ENCODE measurements around the gene DNASE1.
"Not testable (repeated sequence)": the region's sequence is repeated elsewhere in the genome, so short reads cannot be mapped to it uniquely, and the experiment has no call there.

DNASE1 gene

GRCh38 chr16:3655030-3655395, 522 bp downstream of the DNASE1 start:
- Histone ChIP-seq H3K27ac (ENCODE audit: low read length) (no peak overlapping the region), H3K4me3 (ENCODE audit: low read length in 2 of 2) (no peak overlapping the region), H3K27me3 (ENCODE audit: control insufficient read depth in 1 of 2, insufficient read depth in 2 of 2, low read length in 2 of 2) (no peaks in the 10 kb centered on the region), H3K36me3 (ENCODE audit: control insufficient read depth in 2 of 2, insufficient read depth in 2 of 2, low read length in 2 of 2) (peaks cover 23 to 36% of the 10 kb centered on the region in 2 donors), H3K9ac (ENCODE audit: low read length in 2 of 2) (no peak overlapping the region), H3K9me3 (ENCODE audit: control insufficient read depth in 2 of 2, low read length in 2 of 2) (no peaks in the 10 kb centered on the region), H3K4me1 (ENCODE audit: control insufficient read depth, insufficient read depth, low read length) (no peaks in the 10 kb centered on the region)

GRCh38 chr16:3655396-3656159, 1.1 kb downstream of the DNASE1 start:
- H3K4me1 ChIP-seq (ENCODE audit: control insufficient read depth, insufficient read depth, low read length): no peaks in the 10 kb centered on the region
- no peak overlapping the region for H3K9ac ChIP-seq (ENCODE audit: low read length in 2 of 2)
- peaks cover 23 to 41% of the 10 kb centered on the region in 2 donors for H3K36me3 ChIP-seq (ENCODE audit: control insufficient read depth in 2 of 2, insufficient read depth in 2 of 2, low read length in 2 of 2)
- no peak overlapping the region for H3K27ac ChIP-seq (ENCODE audit: low read length)
- H3K27me3 ChIP-seq (ENCODE audit: control insufficient read depth in 1 of 2, insufficient read depth in 2 of 2, low read length in 2 of 2): no peaks in the 10 kb centered on the region
- H3K9me3 ChIP-seq (ENCODE audit: control insufficient read depth in 2 of 2, low read length in 2 of 2): no peaks in the 10 kb centered on the region
- no peak overlapping the region for H3K4me3 ChIP-seq (ENCODE audit: low read length in 2 of 2)

- H3K4me1 ChIP-seq (ENCODE audit: control insufficient read depth, insufficient read depth, low read length); H3K4me3 ChIP-seq (ENCODE audit: low read length in 2 of 2); H3K27ac ChIP-seq (ENCODE audit: low read length); H3K9ac ChIP-seq (ENCODE audit: low read length in 2 of 2); H3K9me3 ChIP-seq (ENCODE audit: control insufficient read depth in 2 of 2, low read length in 2 of 2); H3K27me3 ChIP-seq (ENCODE audit: control insufficient read depth in 1 of 2, insufficient read depth in 2 of 2, low read length in 2 of 2): not testable (repeated sequence)
- H3K36me3 ChIP-seq (ENCODE audit: control insufficient read depth in 2 of 2, insufficient read depth in 2 of 2, low read length in 2 of 2): peaks cover 20 to 41% of the 10 kb centered on the region in 2 donors
Observed at GRCh38 chr16:3656160-3656490, 1.6 kb downstream of the DNASE1 start.

- Histone ChIP-seq H3K27ac (ENCODE audit: low read length) (no peak overlapping the region), H3K9ac (ENCODE audit: low read length in 2 of 2) (no peak overlapping the region), H3K27me3 (ENCODE audit: control insufficient read depth in 1 of 2, insufficient read depth in 2 of 2, low read length in 2 of 2) (no peaks in the 10 kb centered on the region), H3K4me3 (ENCODE audit: low read length in 2 of 2) (no peak overlapping the region), H3K4me1 (ENCODE audit: control insufficient read depth, insufficient read depth, low read length) (no peaks in the 10 kb centered on the region), H3K36me3 (ENCODE audit: control insufficient read depth in 2 of 2, insufficient read depth in 2 of 2, low read length in 2 of 2) (peaks cover 26 to 44% of the 10 kb centered on the region in 2 donors), H3K9me3 (ENCODE audit: control insufficient read depth in 2 of 2, low read length in 2 of 2) (no peaks in the 10 kb centered on the region)
Observed at GRCh38 chr16:3656491-3657468, 2.3 kb downstream of the DNASE1 start.

GRCh38 chr16:3659251-3659650, 4.8 kb downstream of the DNASE1 start:
- no peaks in the 10 kb centered on the region for H3K9me3 ChIP-seq (ENCODE audit: control insufficient read depth in 2 of 2, low read length in 2 of 2)
- peaks cover 28 to 58% of the 10 kb centered on the region in 2 donors for H3K36me3 ChIP-seq (ENCODE audit: control insufficient read depth in 2 of 2, insufficient read depth in 2 of 2, low read length in 2 of 2)
- no peak overlapping the region for H3K27ac ChIP-seq (ENCODE audit: low read length)
- no peaks in the 10 kb centered on the region for H3K27me3 ChIP-seq (ENCODE audit: control insufficient read depth in 1 of 2, insufficient read depth in 2 of 2, low read length in 2 of 2)
- H3K4me3 ChIP-seq (ENCODE audit: low read length in 2 of 2): no peak overlapping the region
- H3K9ac ChIP-seq (ENCODE audit: low read length in 2 of 2): no peak overlapping the region
- H3K4me1 ChIP-seq (ENCODE audit: control insufficient read depth, insufficient read depth, low read length): no peaks in the 10 kb centered on the region

GRCh38 chr16:3661311-3661710, 6.8 kb downstream of the DNASE1 start:
- Histone ChIP-seq H3K9me3 (ENCODE audit: control insufficient read depth in 2 of 2, low read length in 2 of 2) (no peaks in the 10 kb centered on the region), H3K27me3 (ENCODE audit: control insufficient read depth in 1 of 2, insufficient read depth in 2 of 2, low read length in 2 of 2) (no peaks in the 10 kb centered on the region), H3K4me1 (ENCODE audit: control insufficient read depth, insufficient read depth, low read length) (no peaks in the 10 kb centered on the region), H3K36me3 (ENCODE audit: control insufficient read depth in 2 of 2, insufficient read depth in 2 of 2, low read length in 2 of 2) (peaks cover 37 to 64% of the 10 kb centered on the region in 2 donors), H3K27ac (ENCODE audit: low read length) (no peak overlapping the region), H3K9ac (ENCODE audit: low read length in 2 of 2) (no peak overlapping the region), H3K4me3 (ENCODE audit: low read length in 2 of 2) (no peak overlapping the region)

GRCh38 chr16:3661922-3662321, 7.4 kb downstream of the DNASE1 start:
- Histone ChIP-seq H3K9me3 (ENCODE audit: control insufficient read depth in 2 of 2, low read length in 2 of 2) (no peaks in the 10 kb centered on the region), H3K36me3 (ENCODE audit: control insufficient read depth in 2 of 2, insufficient read depth in 2 of 2, low read length in 2 of 2) (peaks cover 34 to 61% of the 10 kb centered on the region in 2 donors), H3K27me3 (ENCODE audit: control insufficient read depth in 1 of 2, insufficient read depth in 2 of 2, low read length in 2 of 2) (no peaks in the 10 kb centered on the region), H3K27ac (ENCODE audit: low read length) (no peak overlapping the region), H3K4me1 (ENCODE audit: control insufficient read depth, insufficient read depth, low read length) (no peaks in the 10 kb centered on the region), H3K9ac (ENCODE audit: low read length in 2 of 2) (no peak overlapping the region), H3K4me3 (ENCODE audit: low read length in 2 of 2) (no peak overlapping the region)

- Histone ChIP-seq H3K27ac (ENCODE audit: low read length) (no peak overlapping the region), H3K9ac (ENCODE audit: low read length in 2 of 2) (no peak overlapping the region), H3K27me3 (ENCODE audit: control insufficient read depth in 1 of 2, insufficient read depth in 2 of 2, low read length in 2 of 2) (no peaks in the 10 kb centered on the region), H3K4me1 (ENCODE audit: control insufficient read depth, insufficient read depth, low read length) (no peaks in the 10 kb centered on the region), H3K36me3 (ENCODE audit: control insufficient read depth in 2 of 2, insufficient read depth in 2 of 2, low read length in 2 of 2) (peaks cover 31 to 55% of the 10 kb centered on the region in 2 donors), H3K4me3 (ENCODE audit: low read length in 2 of 2) (no peak overlapping the region), H3K9me3 (ENCODE audit: control insufficient read depth in 2 of 2, low read length in 2 of 2) (no peaks in the 10 kb centered on the region)
Observed at GRCh38 chr16:3662601-3663000, 8.1 kb downstream of the DNASE1 start.

GRCh38 chr16:3664187-3664896, 9.9 kb downstream of the DNASE1 start:
- no peak overlapping the region for H3K4me3 ChIP-seq (ENCODE audit: low read length in 2 of 2)
- H3K36me3 ChIP-seq (ENCODE audit: control insufficient read depth in 2 of 2, insufficient read depth in 2 of 2, low read length in 2 of 2): peaks cover 27 to 50% of the 10 kb centered on the region in 2 donors
- H3K4me1 ChIP-seq (ENCODE audit: control insufficient read depth, insufficient read depth, low read length): no peaks in the 10 kb centered on the region
- no peaks in the 10 kb centered on the region for H3K9me3 ChIP-seq (ENCODE audit: control insufficient read depth in 2 of 2, low read length in 2 of 2)
- no peaks in the 10 kb centered on the region for H3K27me3 ChIP-seq (ENCODE audit: control insufficient read depth in 1 of 2, insufficient read depth in 2 of 2, low read length in 2 of 2)
- no peak overlapping the region for H3K9ac ChIP-seq (ENCODE audit: low read length in 2 of 2)
- no peak overlapping the region for H3K27ac ChIP-seq (ENCODE audit: low read length)

- no peaks in the 10 kb centered on the region for H3K4me1 ChIP-seq (ENCODE audit: control insufficient read depth, insufficient read depth, low read length)
- H3K36me3 ChIP-seq (ENCODE audit: control insufficient read depth in 2 of 2, insufficient read depth in 2 of 2, low read length in 2 of 2): peaks cover 27 to 43% of the 10 kb centered on the region in 2 donors
- no peaks in the 10 kb centered on the region for H3K27me3 ChIP-seq (ENCODE audit: control insufficient read depth in 1 of 2, insufficient read depth in 2 of 2, low read length in 2 of 2)
- H3K4me3 ChIP-seq (ENCODE audit: low read length in 2 of 2): no peak overlapping the region
- H3K9ac ChIP-seq (ENCODE audit: low read length in 2 of 2): no peak overlapping the region
- H3K9me3 ChIP-seq (ENCODE audit: control insufficient read depth in 2 of 2, low read length in 2 of 2): no peaks in the 10 kb centered on the region
- H3K27ac ChIP-seq (ENCODE audit: low read length): no peak overlapping the region
Observed at GRCh38 chr16:3665508-3665907, 11.0 kb downstream of the DNASE1 start.

Data from stomach smooth muscle (tissue), 2 donors.